NCI-H1105 (cell line): ENCODE results near the gene UBE2QL1.

Experiments used
- DNase-seq: peaks from one replicate; lab custom pipeline; 2025; lab: John Stamatoyannopoulos, UW

The UBE2QL1 gene

DNA sequence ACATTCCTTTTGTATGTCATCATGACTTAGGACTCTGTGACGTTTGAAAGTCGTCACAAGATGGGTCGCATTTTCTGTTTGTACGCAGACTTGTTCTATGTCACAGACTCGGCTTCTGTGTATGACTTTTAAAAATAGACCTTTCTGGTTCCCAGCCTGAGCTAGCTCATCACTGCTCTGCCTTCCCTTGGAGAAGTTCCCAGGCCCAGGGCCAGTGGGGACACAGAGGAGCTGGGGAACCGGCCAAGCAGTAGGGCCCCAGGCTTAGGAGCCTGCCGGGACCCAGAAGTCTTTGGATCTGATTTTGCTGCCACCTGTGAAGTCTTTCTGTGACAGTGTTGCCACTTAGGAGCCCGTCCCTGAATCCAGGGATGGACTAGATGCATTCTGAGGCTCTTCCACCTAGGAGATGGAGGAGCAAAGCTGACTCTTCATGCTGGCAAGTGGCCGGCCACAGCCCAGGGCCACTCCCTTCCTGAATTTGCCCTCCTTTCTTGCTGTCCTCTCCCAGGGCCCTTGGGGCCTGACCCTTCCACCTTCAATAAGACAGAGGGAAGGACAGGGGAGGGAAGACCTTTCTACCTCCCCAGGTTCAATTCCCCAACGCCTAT, 18.1 kb upstream of the UBE2QL1 start:
- DNase-seq: no peak

DNA sequence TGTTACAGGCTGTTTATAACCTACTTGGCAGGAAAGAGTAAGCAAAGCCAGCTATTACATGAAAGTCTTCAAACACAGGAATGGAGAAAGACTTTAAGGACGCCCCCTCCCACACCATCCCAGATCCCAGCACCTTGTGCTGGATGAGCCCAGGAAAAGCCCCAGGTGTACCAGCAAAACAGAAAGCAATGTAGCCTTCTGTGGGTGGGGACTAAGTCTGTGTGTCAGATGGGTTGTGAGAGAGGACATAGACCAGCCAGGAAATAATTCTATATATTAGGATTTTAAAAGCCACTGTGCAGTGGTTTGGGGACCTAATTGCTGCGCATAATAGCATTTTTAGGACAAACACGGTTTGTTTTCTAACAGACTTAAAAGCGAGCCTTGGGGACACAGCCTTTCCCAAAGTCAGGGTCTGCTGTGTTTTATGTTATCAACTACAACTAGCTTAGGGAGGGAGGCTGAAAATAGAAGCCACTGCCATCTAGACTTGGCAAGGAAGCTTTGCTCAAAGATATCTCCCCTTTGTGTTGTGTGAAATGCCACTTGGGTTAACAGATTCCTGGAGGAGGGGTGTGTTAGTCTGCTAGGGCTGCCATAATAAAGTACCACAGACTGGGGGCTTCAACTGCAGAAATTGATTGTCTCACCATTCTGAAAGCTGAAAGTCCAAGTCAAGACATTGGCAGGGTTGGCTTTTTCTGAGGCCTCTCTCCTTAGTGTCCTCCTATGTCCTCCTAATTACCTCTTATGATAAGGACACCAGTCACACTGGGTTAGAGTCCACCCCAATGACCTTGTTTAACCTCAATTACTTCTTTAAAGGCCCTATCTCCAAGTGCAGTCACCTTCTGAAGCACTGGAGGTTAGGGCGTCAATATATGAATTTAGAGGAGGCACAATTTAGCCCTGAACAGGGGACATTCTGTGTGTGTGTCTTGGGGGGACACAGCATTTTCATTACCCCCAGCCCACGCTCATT, 17.2 kb upstream of the UBE2QL1 start:
- no peak for DNase-seq

DNA sequence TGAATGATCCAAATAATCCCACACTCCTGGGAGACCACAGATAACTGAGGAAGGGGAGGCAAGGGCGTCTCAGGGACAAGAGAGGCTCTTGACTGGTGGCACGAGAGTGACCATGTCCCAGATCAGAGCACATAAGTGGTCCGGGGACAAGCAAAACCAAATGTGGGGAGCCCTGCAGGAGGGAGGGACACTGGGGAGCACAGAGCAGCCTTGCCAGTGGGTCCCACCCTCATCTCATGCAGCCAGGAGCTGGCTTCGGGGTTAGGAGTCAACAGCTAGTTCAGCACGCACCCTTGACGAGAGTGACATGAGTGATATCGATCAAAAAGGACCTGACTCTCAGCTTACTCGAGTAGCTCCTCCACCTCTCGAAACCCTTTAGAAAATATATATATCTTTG, 16.5 kb upstream of the UBE2QL1 start:
- no peak for DNase-seq

DNA sequence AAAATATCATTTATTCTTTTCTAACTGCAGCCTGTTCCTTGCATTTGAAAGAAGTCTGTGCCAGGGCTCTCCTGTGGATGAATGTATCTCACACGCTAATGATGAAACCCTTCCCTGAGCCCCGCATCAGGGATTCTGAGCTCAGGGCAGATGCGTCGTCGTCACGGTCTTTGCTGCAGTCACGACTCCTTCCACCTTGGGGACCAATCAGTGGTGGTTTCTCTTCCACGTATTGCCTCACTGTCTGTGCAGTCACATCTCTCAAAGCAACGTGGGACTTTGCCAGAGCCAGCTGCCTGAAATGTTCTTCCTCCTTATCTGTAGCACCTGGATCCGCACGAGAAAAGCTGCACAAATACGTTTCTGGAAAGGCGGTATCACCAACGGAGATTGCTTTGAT, 13.9 kb upstream of the UBE2QL1 start:
- no peak for DNase-seq

DNA sequence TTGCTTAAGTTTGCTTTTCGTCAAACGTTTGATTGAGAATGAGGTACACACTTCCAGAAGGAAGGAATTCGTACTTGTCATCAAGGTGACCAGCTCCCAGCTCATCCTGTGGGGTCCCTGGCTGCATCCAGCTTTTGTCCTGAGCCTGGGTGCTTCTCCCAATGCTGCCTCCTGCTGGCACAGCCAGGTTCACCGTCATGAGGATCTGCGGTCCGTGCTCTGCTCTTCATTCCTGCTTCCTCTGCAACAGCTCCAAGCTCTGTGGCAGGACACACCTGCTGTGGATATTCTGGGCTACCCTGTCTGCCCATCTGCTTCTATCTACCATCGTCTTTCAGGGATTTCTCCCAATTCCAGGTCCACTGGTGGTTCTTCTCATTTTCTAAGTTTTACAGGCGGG, 13.3 kb upstream of the UBE2QL1 start:
- no peak for DNase-seq

DNA sequence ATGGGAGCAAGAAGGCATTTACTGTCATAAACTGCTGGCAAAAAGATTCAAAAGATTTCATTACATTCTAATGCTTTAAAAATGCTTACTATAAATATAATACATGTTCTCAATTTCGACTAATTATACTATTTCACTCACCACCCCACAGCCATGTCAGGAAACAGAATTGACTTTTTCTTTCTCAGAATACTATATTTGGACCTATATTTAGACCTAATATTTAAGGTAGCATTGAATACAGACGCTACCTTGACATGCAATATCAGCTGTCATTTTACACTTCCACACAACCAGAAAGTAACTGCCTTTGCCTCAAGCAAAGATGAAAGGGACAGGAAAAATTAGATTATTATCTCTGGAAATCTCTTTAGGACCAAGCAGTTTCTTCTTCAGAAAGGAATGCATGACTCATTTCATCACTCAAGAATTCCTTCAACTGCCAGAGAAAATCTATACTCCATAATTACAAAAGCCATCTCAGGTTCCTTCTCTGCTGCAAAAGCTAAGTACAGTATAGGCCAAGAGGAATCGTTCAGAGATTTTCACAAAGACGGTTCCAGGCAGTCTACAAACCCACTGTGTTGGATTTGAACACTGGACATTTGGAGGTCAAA, 11.8 kb upstream of the UBE2QL1 start:
- no peak for DNase-seq

DNA sequence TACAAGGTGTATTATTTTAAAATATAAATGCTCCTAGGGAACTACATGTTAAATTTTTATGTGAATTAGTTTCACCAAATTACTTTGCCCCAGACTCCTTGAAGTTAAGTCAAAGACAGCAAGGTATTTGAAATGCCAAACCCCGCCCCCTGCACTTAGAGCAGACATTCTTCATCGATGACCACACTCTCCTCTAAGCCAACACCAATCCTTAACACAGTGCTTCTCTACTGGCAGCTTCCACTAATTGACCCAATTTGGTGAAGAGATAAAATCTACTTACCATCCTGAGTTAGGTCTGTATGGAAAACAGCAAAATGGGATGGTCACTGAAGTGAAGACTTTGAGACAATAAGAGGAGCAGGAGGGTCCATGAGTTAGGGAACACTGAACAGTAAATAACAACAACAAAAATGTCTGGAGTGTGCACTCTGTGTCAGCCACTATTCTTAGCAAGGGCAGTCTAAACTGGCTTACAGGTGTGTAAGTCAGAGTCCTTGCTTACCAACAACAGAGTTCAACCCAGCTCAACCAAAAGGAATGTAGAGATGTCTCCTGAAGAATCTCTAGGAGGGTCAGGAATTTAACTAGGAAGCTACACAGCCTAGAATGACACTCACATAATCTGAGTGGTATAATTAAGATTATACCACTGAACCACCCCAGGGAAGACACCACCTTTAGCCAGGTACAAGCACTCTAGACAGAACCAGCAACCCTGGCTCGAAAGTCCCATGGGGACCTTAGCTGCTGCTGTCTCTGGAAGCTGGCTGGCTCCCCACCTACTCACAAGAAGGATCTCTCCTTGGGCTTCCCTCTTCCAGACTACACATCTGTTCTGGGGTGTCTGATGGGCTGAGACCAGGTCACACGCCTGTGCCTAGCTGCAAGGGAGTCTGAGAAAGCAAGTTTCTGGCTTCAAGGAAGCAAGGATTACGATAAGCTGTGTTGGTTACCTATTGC, 8.8 kb upstream of the UBE2QL1 start:
- DNase-seq: no peak

DNA sequence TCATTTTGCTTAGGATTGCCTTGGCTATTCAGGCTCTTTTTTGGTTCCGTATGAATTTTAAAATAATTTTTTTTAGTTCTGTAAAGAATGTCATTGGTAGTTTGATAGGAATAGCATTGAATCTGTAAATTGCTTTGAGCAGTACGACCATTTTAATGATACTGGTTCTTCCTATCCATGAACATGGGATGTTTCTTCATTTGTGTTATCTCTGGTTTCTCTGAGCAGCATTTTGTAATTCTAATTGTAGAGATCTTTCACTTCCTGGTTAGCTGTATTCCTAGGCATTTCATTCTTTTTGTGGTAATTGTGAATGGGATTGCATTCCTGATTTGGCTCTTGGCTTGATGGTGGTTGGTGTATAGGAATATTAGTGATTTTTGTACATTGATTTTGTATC, 6.3 kb upstream of the UBE2QL1 start:
- no peak for DNase-seq

DNA sequence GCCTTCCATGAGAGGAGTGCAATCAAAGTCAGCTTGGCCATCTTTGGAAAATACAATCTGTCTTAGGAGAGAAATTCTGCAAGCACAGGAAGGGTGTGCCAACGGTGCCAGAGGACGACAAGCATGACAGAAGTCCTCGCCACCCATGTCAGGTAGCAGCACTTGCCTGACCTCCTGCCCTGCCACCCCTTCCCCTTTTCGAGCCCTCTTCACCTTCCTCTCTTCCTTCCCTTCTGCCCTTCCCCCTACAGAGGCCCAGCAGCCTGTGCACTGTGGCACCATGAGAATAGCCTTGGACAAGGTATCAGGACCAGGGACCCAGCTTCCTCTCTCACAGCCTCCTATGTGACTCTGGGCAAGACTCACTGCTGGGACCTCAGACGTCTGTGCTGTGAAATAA, 5.3 kb upstream of the UBE2QL1 start:
- no peak for DNase-seq

DNA sequence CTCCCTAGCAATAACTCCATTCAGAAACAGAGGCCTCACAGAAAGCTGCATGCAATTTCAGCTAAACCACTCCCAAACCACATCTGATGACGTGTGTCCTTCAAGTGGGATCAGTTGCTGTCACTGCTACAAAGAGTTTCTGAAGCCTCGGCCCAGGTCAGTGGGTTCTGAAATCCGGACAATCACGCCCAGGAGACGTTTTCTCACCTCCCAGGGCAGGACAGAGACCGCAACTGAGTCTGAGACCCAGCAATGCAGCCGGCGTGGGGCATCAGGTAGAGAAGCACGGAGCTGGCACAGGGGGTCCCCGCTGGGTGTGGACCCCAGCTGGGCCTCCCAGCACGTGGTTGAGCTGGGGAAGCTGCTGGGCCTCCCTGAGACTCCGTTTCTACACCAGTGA, 2.6 kb upstream of the UBE2QL1 start:
- no peak for DNase-seq

DNA sequence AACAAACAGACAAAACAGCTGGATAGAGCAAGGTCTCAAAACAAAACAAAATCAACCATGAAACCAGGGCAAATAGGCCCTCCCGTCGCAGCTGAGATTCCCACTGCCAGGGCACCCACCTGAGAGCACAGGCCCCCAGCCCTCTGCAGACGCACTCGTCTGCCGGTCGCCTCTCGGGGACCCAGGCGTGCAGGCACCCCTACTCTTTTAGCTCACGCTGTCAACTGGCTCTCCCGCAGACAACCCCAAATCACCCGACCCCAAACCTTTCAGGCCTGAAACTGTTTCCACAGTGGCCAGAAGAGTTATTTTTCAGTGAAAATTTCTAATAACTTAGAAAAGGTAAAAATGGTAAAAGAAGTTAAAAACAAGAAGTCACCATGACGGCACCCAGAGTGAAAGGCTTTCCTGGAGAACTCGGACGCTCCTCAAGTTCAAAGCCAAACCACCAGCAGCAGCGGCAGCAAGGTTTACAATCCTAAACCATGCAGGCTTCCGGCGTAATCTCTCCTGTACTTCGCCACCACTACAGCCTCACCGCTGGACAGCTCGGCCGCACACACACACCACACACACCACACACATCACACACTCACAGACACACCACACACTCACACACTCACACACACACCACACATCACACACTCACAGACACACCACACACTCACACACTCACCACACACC, 1.9 kb upstream of the UBE2QL1 start:
- no peak for DNase-seq

DNA sequence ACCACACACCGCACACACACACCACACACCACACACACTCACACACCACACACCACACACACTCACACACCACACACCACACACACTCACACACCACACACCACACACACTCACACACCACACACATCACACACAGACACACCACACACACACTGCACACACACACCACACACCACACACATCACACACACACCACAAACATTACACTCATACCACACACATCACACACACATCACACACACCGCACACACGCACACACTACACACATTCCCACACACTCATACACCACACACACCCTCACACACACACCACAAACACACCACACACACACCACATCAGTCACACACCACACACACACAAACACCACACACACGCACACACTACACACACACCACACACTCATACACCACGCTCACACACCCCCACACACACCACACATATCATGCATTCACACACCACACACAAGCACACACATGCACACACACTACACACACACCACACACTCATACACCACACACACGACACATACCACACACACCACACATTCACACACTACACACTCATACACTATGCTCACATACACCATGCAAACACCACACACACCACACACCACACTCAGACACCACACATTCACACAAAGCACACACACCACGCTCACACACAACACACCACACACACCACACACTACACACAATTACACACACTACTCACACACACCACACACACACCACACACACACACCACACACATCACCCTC, 1.1 kb upstream of the UBE2QL1 start:
- no peak for DNase-seq

DNA sequence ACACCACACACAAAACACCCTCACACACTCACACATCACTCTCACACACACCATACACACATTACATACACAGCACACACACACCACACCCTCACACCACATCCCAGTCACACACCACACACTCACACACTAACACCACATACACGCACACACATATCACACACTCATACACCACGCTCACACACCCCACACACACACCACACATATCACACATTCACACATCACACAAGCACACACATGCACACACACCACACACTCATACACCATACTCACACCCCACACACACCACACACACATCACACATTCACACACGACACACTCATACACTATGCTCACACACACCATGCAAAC, 543 bp upstream of the UBE2QL1 start:
- no peak for DNase-seq

DNA sequence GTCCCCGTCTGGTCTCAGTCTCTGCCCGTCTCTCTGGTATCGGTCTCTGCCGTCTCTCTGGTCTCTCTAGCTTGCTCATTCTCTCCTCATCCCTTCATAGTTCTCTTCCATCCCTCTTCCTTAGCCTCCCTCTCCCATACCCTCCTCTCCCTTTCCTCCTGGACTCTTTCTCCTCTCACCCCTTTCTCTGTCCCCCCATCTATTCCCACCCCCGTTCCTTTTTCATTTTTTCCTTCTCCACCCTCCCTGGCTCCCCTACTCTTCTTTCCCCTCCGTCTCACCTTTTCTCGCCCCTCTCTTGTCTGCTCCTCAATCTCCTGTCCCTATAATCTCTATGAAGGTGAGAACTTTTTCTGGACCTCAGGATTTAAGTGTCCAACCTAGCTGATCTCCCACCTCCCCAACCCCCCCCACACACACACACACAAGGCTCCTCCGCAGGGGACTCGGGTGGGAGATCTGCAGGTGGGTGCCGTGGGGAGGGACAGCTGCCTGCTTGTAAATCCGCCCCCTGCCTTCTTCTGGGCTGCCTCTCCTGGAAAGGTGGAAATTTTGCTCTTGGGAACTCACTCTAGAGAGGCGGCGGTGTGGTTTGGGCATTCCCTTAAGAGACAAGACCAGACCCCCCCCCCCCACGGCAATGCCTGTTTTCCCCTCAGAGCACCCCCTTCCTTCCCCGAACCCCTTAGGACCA, 953 bp downstream of the UBE2QL1 start:
- DNase-seq: no peak

DNA sequence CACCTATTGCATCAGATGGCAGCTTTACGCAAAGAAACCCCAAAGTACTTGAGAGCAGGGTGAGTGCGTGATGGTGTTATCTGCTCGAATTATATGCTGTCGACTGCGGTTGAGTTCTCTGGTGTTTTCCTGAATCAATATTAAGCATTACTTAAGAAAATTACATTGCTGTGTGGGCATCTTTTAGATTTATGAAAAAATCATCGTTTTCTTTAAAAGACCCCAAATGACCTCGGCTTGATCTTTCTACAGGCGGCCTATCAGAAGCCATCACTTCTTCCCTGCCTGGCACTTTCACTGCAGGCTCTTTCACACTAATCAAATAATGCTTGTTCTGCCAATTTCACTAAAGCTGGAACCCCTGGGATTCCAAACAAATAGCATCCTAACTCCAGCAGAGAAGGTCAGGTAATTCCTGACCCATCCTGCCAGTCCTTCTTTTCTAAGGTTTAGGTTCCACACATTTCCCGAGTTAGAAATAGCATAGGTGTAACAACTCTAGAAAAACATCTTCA, 1.7 kb downstream of the UBE2QL1 start:
- DNase-seq: no peak

DNA sequence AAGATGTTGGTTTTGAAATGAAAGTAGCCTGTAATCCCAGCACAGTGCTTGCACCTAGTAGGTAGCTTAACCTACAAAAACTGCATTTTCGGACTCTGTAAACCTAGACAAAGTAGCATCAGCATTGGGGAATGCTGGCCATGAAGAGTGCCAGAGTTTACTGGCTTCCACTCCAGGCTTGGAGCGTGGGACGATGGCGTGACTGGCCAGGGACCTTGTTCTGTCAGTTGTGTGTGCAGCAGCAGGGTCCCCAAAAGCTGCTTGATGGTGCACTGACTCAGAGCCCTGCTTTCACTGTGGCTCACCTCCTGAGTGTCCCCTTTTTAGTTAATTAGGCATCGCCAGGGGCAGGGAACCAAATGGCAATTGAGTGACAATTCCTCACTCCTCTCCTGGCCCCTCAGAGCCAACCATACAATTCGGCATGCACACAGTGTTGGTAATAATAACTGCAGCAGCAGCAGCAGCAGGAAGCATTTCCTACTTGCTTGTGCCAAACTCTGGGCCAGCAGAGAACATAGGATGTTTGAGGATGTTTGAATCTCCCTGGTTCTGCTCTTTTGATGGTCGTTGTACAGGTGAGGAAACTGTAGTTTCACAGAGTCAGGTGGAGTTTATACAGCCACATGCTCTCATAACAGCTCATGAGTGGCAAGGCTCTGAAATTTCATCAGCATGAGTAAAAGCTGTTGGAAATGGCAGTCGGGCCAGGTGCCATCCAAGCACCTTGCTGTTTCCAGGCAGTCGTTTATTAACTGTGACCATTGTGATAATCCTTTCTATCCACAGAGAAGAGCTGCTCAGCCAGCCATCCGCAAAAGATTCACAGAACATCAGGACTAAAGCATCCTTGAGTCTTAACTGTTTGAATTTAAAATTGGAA, 4.2 kb downstream of the UBE2QL1 start:
- peak; percentile 53 for DNase-seq

DNA sequence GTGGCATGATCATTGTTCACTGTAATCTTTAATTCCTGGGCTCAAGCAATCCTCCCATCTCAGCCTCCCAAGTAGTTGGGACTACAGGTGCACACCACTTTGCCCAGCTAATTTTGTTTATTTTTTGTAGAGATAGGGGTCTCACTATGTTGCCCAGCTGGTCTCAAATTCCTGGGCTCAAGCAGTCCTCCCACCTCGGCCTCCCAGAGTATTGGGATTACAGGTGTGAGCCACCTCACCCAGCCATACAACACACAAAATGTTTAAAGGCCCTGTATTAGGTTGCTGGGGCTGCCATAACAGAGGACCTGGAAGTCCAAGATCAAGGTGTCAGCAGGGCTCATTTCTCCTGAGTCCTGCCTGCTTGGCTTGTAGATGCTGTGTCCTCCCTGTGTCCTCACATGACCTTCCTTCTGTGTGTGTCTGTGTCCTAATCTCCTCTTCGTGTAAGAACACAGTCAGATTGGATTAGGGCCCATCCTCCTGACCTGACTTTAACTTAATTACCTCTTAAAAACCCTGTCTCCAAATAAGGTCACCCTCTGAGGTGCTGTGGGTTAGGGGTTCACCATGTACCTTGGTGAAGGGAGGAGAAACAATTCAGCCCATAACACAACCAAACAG, 5.4 kb downstream of the UBE2QL1 start:
- DNase-seq: no peak

DNA sequence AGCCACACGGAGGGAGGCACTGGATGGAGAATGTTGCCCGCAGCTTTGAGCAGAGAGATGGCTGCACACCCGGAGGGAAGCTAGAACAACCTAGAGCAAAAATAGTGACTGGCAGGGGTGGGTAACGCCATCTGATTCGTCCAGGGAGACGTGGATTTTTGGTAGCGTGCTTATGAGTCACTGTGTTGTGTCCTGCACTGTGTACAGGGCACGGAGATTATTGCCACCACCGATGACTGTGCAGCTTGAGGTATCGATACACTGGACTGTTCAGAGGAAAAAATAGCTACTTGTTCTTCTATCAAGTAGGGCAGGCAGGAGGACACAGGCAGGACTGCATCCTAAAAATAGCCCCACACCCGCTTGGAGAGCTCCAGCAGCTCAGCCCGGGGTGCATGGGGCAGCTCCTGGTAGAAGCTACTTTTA, 6.0 kb downstream of the UBE2QL1 start:
- DNase-seq: no peak
